CD8-positive, alpha-beta memory T cell (primary cell): ENCODE measurements around the gene C12orf56. TPM values are rescaled to one million over a fixed set of nuclear protein-coding genes. Genes with fewer than 3 reads are reported as not detected.

Experiments used
- CTCF ChIA-PET: fragments of 350-600 bp; sonication (Branson Sonifier 250); formaldehyde crosslinking; loops from one replicate; lab custom pipeline; 2021; ENCODE audit warnings: antibody characterized with exemption; lab: Charles Lee
- POLR2A ChIA-PET: fragments of 350-600 bp; sonication (Branson Sonifier 250); formaldehyde crosslinking; loops from one replicate; lab custom pipeline; 2021; ENCODE audit warnings: antibody characterized with exemption; lab: Charles Lee
- DNase-seq, 5 donors: peaks; one replicate each; pipeline versions ENCODE4 v3.0.0 to v3.0.0-alpha.2; 2020 to 2022; ENCODE audit warnings: mixed read lengths in 1 of 5
- H3K27ac ChIP-seq: one replicate; pipeline ENCODE4 v1.7.0; 2013; ENCODE audit warnings: low read depth, mild to moderate bottlenecking, low read length, moderate library complexity
- H3K27me3 ChIP-seq: 2 replicates; pipeline ENCODE4 v1.7.0; 2013; ENCODE audit warnings: low read length, mild to moderate bottlenecking; ENCODE audit not compliant: insufficient read depth, poor library complexity, severe bottlenecking
- H3K36me3 ChIP-seq: 2 replicates; pipeline ENCODE4 v1.7.0; 2013; ENCODE audit warnings: mild to moderate bottlenecking, low read length, moderate library complexity; ENCODE audit not compliant: insufficient read depth
- H3K4me1 ChIP-seq: 2 replicates; pipeline ENCODE4 v1.7.0; 2013; ENCODE audit warnings: mild to moderate bottlenecking, low read length, moderate library complexity; ENCODE audit not compliant: insufficient read depth
- H3K4me3 ChIP-seq: 2 replicates; pipeline ENCODE4 v1.7.0; 2013; ENCODE audit warnings: mild to moderate bottlenecking, low read length
- H3K9me3 ChIP-seq: 2 replicates; pipeline ENCODE4 v1.7.0; 2013; ENCODE audit warnings: mild to moderate bottlenecking, low read length
- H3K27ac Mint-ChIP-seq, 8 donors: one replicate each; pipeline ENCODE4 v1.8.0; 2020 to 2021; ENCODE audit warnings: mixed read lengths in 8 of 8, mild to moderate bottlenecking in 6 of 8, inconsistent platforms in 3 of 8, moderate library complexity in 3 of 8
- H3K27me3 Mint-ChIP-seq, 2 donors: one replicate each; pipeline ENCODE4 v1.8.0; 2020 to 2021; ENCODE audit warnings: mixed read lengths in 2 of 2, mild to moderate bottlenecking in 1 of 2, moderate library complexity in 1 of 2
- H3K36me3 Mint-ChIP-seq, 3 donors: one replicate each; pipeline ENCODE4 v1.8.0; 2020 to 2021; ENCODE audit warnings: mixed read lengths in 3 of 3, inconsistent platforms in 1 of 3, mild to moderate bottlenecking in 1 of 3
- H3K4me1 Mint-ChIP-seq, 3 donors: one replicate each; pipeline ENCODE4 v1.8.0; 2020 to 2021; ENCODE audit warnings: mixed read lengths in 3 of 3, inconsistent platforms in 1 of 3, mild to moderate bottlenecking in 1 of 3
- H3K4me3 Mint-ChIP-seq, 7 donors: one replicate each; pipeline ENCODE4 v1.8.0; 2020 to 2021; ENCODE audit warnings: mixed read lengths in 7 of 7, mild to moderate bottlenecking in 6 of 7, moderate library complexity in 4 of 7, inconsistent platforms in 2 of 7
- H3K9me3 Mint-ChIP-seq, 5 donors: one replicate each; pipeline ENCODE4 v1.8.0; 2020 to 2022; ENCODE audit warnings: mixed read lengths in 5 of 5, mild to moderate bottlenecking in 3 of 5, moderate library complexity in 2 of 5, inconsistent platforms in 1 of 5
- polyA plus RNA-seq: library from polyadenylated mRNA; unstranded; fragments of 300-500 nt; fragmentation: Illumina TruSeq; gene quantifications from one replicate; pipeline ENCODE4 v1.2.3, GENCODE V29; 2021
- total RNA-seq, 2 experiments: library from RNA; stranded (reverse); gene quantifications; one replicate each; pipeline ENCODE4 v1.2.3, GENCODE V29; 2021

Gene C12orf56
- total and polyA plus RNA-seq, 3 experiments from 2014 or later, result not detected

DNA sequence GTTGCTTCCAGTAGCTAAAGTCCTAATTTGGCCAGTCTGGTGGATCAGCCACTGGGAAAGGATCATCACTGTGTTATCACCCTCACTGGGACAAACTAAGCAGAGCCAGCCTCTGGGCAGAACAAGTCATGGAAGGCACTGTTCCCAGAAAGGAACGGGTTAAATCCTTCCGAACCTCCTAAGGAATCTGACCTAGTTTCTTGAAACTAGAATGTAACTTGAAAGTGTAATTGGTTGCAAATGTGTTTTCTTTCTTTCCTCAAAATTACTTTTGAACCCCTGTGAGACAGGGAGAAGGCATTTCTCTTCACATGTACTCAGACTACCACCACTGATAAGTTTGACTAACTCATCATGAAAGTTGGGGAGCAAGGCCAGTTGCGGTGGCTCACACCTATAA is 149.8 kb downstream of the C12orf56 start:
- H3K9me3 ChIP-seq, result no peaks in the 10 kb centered on the region
- H3K4me1 Mint-ChIP-seq, result no peaks in the 10 kb centered on the region
- DNase-seq, result no peak
- H3K9me3 Mint-ChIP-seq, result no peaks in the 10 kb centered on the region
- ChIA-PET POLR2A (no interaction called here), CTCF (interaction anchor here (0.8 kb wide), 1 partner anchor 22 kb away, joined by 3 read pairs; no protein-coding TSS in a partner anchor)
- H3K4me3 ChIP-seq, result no peak overlapping the region
- H3K27ac Mint-ChIP-seq, result no peak overlapping the region
- H3K4me3 Mint-ChIP-seq, result no peak overlapping the region
- no peaks in the 10 kb centered on the region for H3K36me3 Mint-ChIP-seq
- H3K4me1 ChIP-seq, result no peaks in the 10 kb centered on the region
- no peaks in the 10 kb centered on the region for H3K36me3 ChIP-seq
- no peak overlapping the region for H3K27ac ChIP-seq
- no peaks in the 10 kb centered on the region for H3K27me3 ChIP-seq
- H3K27me3 Mint-ChIP-seq, result peaks cover 4 to 17% of the 10 kb centered on the region in 2 donors

DNA sequence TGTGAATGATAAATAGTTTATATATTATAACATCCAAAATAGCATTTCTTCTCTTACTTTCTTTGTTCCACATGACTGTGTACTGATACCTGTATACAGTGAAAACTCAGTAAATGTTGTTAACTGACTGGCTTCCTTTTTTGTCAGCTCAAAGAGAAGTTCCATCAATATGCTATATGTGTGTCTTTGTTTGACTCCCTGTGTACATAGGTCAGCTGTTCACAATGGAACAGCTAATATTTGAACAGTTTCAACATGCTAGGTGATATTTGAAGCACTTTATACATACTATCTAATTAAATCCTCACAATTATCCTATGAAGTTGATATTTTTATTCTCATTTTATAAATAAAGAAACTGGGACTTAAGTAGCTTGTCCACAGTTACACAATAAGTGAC is 153.2 kb downstream of the C12orf56 start:
- Mint-ChIP-seq H3K27ac (no peak overlapping the region), H3K4me1 (no peaks in the 10 kb centered on the region), H3K4me3 (no peak overlapping the region), H3K36me3 (no peaks in the 10 kb centered on the region), H3K27me3 (peaks cover 9 to 34% of the 10 kb centered on the region in 2 donors), H3K9me3 (no peaks in the 10 kb centered on the region)
- Histone ChIP-seq H3K27me3 (no peaks in the 10 kb centered on the region), H3K36me3 (no peaks in the 10 kb centered on the region), H3K4me3 (no peak overlapping the region), H3K9me3 (no peaks in the 10 kb centered on the region), H3K4me1 (no peaks in the 10 kb centered on the region), H3K27ac (no peak overlapping the region)
- POLR2A ChIA-PET, result no interaction called here
- no peak for DNase-seq
- CTCF ChIA-PET, result no interaction called here

DNA sequence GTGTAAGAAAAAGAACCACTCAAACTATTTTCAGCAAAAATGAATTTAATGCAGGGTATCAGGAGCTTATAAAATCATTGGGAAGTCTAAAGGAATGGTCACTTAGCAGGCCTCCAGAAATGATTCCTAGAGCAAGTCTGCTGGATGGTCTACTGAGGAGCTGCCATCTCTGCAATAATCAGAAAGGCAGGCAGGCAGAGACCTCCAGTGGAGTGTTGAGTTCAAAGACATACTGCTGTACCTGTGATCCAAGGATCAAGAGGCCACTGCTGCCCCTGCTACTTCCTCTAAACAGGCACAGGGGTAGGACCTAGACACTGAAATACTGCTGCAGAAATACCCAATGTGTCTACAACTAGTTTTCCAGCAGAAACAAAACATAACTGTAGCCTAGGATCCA is 154.0 kb downstream of the C12orf56 start:
- Histone ChIP-seq H3K4me3 (no peak overlapping the region), H3K9me3 (no peaks in the 10 kb centered on the region), H3K4me1 (no peaks in the 10 kb centered on the region), H3K27me3 (no peaks in the 10 kb centered on the region), H3K36me3 (no peaks in the 10 kb centered on the region), H3K27ac (no peak overlapping the region)
- no peaks in the 10 kb centered on the region for H3K4me1 Mint-ChIP-seq
- no peaks in the 10 kb centered on the region for H3K36me3 Mint-ChIP-seq
- no peaks in the 10 kb centered on the region for H3K9me3 Mint-ChIP-seq
- POLR2A ChIA-PET, result no interaction called here
- H3K27ac Mint-ChIP-seq, result no peak overlapping the region
- DNase-seq, result no peak
- CTCF ChIA-PET, result no interaction called here
- H3K4me3 Mint-ChIP-seq, result no peak overlapping the region
- peaks cover 9 to 36% of the 10 kb centered on the region in 2 donors for H3K27me3 Mint-ChIP-seq

DNA sequence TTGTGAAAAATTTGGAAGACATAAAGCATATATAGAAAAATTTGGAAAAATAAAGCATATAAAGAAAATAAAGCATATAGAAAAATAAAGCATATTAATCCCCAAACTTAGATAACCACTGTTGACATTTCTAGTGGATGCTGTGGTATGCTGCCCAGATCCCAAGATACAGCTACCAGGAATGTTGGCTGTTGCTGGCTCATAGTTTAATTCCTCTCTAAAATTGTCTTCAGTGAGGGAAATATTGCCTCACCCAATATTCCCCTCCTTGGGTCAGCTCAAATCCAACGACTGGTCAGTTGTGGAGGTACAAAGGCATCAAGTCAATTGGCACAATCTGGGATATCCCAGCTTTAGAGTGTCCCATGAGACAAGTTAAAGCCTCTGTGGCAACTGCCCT is 158.4 kb downstream of the C12orf56 start:
- peaks cover 8% of the 10 kb centered on the region for H3K27me3 ChIP-seq
- no peaks in the 10 kb centered on the region for H3K9me3 ChIP-seq
- no peaks in the 10 kb centered on the region for H3K4me1 ChIP-seq
- no peak overlapping the region for H3K4me3 Mint-ChIP-seq
- POLR2A ChIA-PET, result no interaction called here
- no peaks in the 10 kb centered on the region for H3K4me1 Mint-ChIP-seq
- peaks cover 23 to 50% of the 10 kb centered on the region in 2 donors for H3K27me3 Mint-ChIP-seq
- no peak overlapping the region for H3K27ac ChIP-seq
- CTCF ChIA-PET, result interaction anchor here (1.7 kb wide), 1 partner anchor 10 kb away, joined by 4 read pairs; the partner anchor contains the start of gene KICS2
- H3K36me3 Mint-ChIP-seq, result no peaks in the 10 kb centered on the region
- H3K27ac Mint-ChIP-seq, result no peak overlapping the region
- no peak overlapping the region for H3K4me3 ChIP-seq
- H3K9me3 Mint-ChIP-seq, result no peaks in the 10 kb centered on the region
- no peaks in the 10 kb centered on the region for H3K36me3 ChIP-seq
- DNase-seq, result no peak

DNA sequence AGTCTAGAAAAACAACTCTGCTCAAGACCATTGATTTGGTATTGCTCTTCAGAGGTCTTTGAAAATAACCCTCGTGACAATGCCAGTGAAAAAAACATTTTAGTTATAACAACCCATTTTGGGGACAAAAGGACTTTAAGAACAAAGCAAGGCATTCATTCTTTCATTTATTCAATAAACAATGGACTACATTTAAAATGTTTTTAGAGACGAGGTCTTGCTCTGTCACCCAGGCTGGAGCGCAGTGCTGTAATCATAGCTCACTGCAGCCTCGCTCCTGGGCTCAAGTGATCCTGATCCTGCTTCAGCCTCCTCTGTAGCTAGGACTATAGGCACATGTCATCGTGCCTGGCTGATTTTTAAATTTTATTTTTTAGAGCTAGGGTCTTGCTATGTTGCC is 160.8 kb downstream of the C12orf56 start:
- ChIA-PET CTCF (no interaction called here), POLR2A (no interaction called here)
- no peak for DNase-seq
- Mint-ChIP-seq H3K27ac (no peak overlapping the region), H3K4me3 (no peak overlapping the region), H3K36me3 (no peaks in the 10 kb centered on the region), H3K4me1 (no peaks in the 10 kb centered on the region), H3K27me3 (peaks cover 23 to 50% of the 10 kb centered on the region in 2 donors), H3K9me3 (no peaks in the 10 kb centered on the region)
- Histone ChIP-seq H3K36me3 (no peaks in the 10 kb centered on the region), H3K27me3 (peaks cover 8% of the 10 kb centered on the region), H3K9me3 (no peaks in the 10 kb centered on the region), H3K4me1 (no peaks in the 10 kb centered on the region), H3K4me3 (no peak overlapping the region), H3K27ac (no peak overlapping the region)

DNA sequence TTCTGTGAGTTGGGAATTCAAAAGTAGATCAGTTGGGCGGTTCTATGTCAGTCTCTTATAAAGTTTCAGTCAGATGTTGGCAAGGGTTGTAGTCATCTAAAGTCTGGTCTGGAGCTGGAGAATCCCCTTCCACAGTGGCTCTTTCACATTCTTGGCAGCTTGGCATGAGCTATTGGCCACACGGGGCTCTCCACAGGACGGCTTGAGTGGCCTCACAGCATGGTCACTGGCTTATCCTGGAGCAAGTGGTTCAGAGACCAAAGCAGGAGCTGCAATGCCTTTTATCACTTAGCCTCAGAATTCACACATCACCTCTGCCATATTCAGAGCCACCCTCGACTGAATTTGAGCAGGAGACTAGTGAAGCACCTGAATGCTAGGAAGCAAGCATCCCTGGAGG is 161.3 kb downstream of the C12orf56 start:
- no peak for DNase-seq
- H3K4me1 ChIP-seq, result no peaks in the 10 kb centered on the region
- peaks cover 21 to 46% of the 10 kb centered on the region in 2 donors for H3K27me3 Mint-ChIP-seq
- POLR2A ChIA-PET, result no interaction called here
- H3K4me3 ChIP-seq, result no peak overlapping the region
- no peak overlapping the region for H3K27ac ChIP-seq
- no peaks in the 10 kb centered on the region for H3K36me3 ChIP-seq
- no peaks in the 10 kb centered on the region for H3K9me3 Mint-ChIP-seq
- H3K9me3 ChIP-seq, result no peaks in the 10 kb centered on the region
- H3K4me3 Mint-ChIP-seq, result no peak overlapping the region
- peaks cover 8% of the 10 kb centered on the region for H3K27me3 ChIP-seq
- CTCF ChIA-PET, result no interaction called here
- H3K27ac Mint-ChIP-seq, result no peak overlapping the region
- H3K4me1 Mint-ChIP-seq, result no peaks in the 10 kb centered on the region
- no peaks in the 10 kb centered on the region for H3K36me3 Mint-ChIP-seq

DNA sequence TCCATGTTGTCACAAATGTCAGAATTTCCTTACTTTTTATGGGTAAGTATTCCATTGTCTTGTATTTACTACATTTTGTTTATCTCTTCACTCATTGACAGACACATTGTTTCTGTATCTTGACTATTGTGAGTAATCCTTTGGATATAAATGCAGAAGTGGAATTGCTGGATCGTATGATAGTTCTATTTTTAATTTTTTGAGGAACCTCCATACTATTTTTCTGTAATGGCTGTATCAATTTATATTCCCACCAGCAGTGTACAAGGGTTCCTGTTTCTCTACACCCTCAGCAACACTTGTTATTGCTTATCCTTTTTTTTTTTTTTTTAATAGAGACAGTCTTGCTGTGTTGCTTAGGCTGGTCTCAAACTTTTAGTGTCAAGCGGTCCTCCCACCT is 164.9 kb downstream of the C12orf56 start:
- H3K4me1 Mint-ChIP-seq, result peaks cover 16 to 21% (median 20%) of the 10 kb centered on the region in 3 donors
- H3K9me3 Mint-ChIP-seq, result no peaks in the 10 kb centered on the region
- no peaks in the 10 kb centered on the region for H3K36me3 ChIP-seq
- CTCF ChIA-PET, result no interaction called here
- DNase-seq, result no peak
- H3K27me3 ChIP-seq, result peaks cover 8% of the 10 kb centered on the region
- H3K4me3 Mint-ChIP-seq, result peak overlapping the region in 1 of 7 donors; percentile 40
- no peaks in the 10 kb centered on the region for H3K9me3 ChIP-seq
- peaks cover 27 to 30% of the 10 kb centered on the region in 2 donors for H3K27me3 Mint-ChIP-seq
- H3K27ac Mint-ChIP-seq, result peak overlapping the region in 1 of 8 donors; percentile 62
- peaks cover 6% of the 10 kb centered on the region for H3K4me1 ChIP-seq
- peaks cover 0 to 10% (median 0%) of the 10 kb centered on the region in 3 donors for H3K36me3 Mint-ChIP-seq
- no peak overlapping the region for H3K27ac ChIP-seq
- POLR2A ChIA-PET, result no interaction called here
- H3K4me3 ChIP-seq, result no peak overlapping the region

DNA sequence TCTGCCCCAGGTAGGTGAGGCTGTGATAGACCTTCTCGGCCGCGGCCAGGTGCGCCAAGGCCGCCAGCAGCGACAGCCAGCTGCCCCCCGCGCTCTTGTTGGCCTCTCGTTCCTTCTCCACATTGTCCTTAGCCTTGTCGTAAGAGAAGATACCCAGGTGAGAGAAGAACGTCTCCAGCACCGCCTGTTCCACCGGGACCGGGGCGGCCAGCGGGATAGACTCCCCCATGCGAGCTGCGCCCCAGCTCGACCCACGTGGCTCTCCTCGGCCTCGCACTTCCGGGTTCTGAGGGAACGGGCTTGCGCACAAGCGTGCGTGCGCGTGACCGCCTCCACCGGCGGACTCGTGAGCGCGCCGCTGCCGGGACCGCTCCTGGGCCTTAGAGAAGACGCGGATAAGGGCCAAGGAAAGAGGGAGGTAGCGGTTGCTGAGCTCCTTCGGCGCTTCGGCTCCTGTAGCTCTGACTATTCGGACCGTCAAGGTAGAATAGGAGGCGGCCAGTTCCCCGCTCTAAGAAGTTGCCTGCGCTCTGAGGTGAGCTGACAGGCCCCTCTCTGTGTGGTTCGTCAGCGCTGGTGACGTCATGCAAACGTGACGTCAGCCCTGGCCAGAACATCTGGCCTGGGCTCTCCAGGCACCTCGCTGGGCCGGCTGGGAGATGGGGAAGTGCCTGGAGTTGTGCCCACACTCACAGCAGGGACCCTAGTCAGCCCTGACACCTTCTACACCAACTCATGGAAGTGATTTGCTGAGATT is 168.4 kb downstream of the C12orf56 start, which contains the start of gene KICS2:
Gene KICS2 (minus strand): TSS at position 288 of the 757 bp plus-strand sequence. CDS start 59 bp downstream, at position 229.
- Histone ChIP-seq H3K27me3 (no peaks in the 10 kb centered on the region), H3K4me1 (peaks cover 14% of the 10 kb centered on the region), H3K36me3 (no peaks in the 10 kb centered on the region), H3K4me3 (peak within 1 kb of the TSS; percentile 88), H3K9me3 (no peaks in the 10 kb centered on the region), H3K27ac (peak within 1 kb of the TSS; percentile 97)
- Mint-ChIP-seq H3K9me3 (no peaks in the 10 kb centered on the region), H3K4me3 (peak within 1 kb of the TSS; percentile 92 to 100 (median 96)), H3K27me3 (peaks cover 11 to 13% of the 10 kb centered on the region in 2 donors), H3K36me3 (peaks cover 0 to 10% (median 0%) of the 10 kb centered on the region in 3 donors), H3K27ac (peak within 1 kb of the TSS; percentile 94 to 100 (median 98)), H3K4me1 (peaks cover 28 to 50% (median 48%) of the 10 kb centered on the region in 3 donors)
- CTCF ChIA-PET, result interaction anchor here (0.6 to 1.5 kb wide), 3 partner anchors 10 to 575 kb away, joined by 3 to 4 read pairs (median 4); no protein-coding TSS in a partner anchor
- POLR2A ChIA-PET, result interaction anchor here (0.8 to 1.3 kb wide), 3 partner anchors 11 to 182 kb away, joined by 3 to 4 read pairs (median 3); partner anchors contain the start of gene XPOT
- peak; percentile 84 to 94 (median 92) for DNase-seq
